GM21737 (cell line): ENCODE measurements around the gene PTPRCAP.

ENCODE experiments used
- ATAC-seq: cut with Tn5 transposase; IDR thresholded peaks from one replicate; pipeline ENCODE4 v1.9.1; 2021; ENCODE audit warnings: mild to moderate bottlenecking, moderate library complexity; ENCODE audit not compliant: unreplicated experiment

PTPRCAP gene

GRCh38 chr11:67398661-67399563, 38.6 kb downstream of the PTPRCAP start:
- ATAC-seq = no peak

GRCh38 chr11:67397986-67398660, 39.4 kb downstream of the PTPRCAP start:
- ATAC-seq = no peak

DNA sequence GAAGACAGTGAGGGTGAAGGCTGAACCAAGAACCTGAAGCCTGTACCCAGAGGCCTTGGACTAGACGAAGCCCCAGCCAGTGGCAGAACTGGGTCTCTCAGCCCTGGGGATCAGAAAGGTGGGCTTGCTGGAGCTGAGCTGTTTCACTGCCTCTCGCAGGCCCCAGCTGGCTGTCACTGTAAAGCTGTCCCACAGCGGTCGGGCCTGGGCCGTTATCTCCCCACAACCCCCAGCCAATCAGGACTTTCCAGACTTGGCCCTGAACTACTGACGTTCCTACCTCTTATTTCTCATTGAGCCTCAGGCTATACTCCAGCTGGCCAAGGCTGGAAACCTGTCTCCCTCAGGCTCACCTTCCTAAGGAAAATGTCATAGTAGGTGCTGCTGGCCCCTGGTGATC, 39.9 kb downstream of the PTPRCAP start:
- no peak for ATAC-seq

DNA sequence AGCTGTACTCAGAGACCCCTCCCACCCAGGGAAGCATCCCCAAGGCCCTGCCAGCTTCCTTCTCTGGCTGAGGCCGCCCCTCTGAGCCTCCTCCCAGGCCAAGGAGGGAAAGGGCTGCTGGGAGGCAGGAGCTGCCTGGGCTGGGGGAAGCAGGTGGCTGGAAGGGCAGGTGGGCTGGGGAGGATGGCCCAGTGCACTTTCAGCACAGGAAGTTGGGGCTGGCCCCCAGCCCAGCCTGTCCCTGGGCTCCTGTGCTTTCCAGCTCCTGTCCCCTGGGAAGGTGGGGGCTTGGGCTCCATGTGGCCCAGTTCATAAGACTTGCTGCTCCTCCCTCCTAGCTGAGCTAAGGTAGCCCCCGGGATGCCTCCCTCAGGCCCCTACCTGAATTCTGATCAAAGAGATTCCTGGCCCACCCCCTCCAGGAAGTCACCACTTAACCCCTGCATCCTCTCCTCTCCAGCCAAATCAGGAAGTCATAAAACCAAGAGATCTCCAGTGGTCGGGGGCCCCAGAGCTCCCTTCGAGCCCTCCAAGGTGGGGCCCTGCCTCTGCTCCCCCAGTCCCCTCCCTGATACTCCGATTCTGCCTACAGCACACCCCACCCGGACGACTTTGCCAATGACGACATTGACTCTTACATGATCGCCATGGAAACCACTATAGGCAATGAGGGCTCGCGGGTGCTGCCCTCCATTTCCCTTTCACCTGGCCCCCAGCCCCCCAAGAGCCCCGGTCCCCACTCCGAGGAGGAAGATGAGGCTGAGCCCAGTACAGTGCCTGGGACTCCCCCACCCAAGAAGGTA, 40.7 kb downstream of the PTPRCAP start:
- no peak for ATAC-seq

- no peak for ATAC-seq
Observed at GRCh38 chr11:67396259-67396581, 41.3 kb downstream of the PTPRCAP start.

- no peak for ATAC-seq
Observed at GRCh38 chr11:67395555-67396258, 41.8 kb downstream of the PTPRCAP start.

GRCh38 chr11:67393990-67394389, 43.5 kb downstream of the PTPRCAP start:
- no peak for ATAC-seq

GRCh38 chr11:67393437-67393836, 44.0 kb downstream of the PTPRCAP start:
- ATAC-seq = no peak

- ATAC-seq = no peak
Observed at GRCh38 chr11:67392183-67392715, 45.2 kb downstream of the PTPRCAP start.

- ATAC-seq = peak; percentile 55
Observed at GRCh38 chr11:67391304-67392182, 45.9 kb downstream of the PTPRCAP start, which contains the start of gene RAD9A. Gene RAD9A (plus strand): TSS chr11:67391986. CDS start chr11:67392045, 59 bp downstream.

DNA sequence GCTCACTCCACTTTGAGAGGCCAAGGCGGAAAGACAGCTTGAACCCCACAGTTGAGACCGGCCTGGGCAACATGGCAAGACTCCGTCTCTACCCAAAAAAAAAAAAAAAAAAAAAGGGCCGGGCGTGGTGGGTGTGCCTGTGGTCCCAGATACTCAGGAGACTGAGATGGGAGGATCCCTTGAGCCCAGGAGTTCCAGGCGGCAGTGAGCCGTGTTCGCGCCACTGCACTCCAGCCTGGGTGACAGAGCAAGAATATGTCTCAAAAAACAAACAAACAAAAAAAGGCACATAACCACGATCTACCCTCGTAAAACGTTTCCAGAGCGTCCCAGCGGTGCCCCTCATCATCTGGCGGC, 46.6 kb downstream of the PTPRCAP start:
- no peak for ATAC-seq

- no peak for ATAC-seq
Observed at GRCh38 chr11:67389477-67389876, 48.0 kb downstream of the PTPRCAP start.

- ATAC-seq = no peak
Observed at GRCh38 chr11:67387518-67387917, 50.0 kb downstream of the PTPRCAP start.

DNA sequence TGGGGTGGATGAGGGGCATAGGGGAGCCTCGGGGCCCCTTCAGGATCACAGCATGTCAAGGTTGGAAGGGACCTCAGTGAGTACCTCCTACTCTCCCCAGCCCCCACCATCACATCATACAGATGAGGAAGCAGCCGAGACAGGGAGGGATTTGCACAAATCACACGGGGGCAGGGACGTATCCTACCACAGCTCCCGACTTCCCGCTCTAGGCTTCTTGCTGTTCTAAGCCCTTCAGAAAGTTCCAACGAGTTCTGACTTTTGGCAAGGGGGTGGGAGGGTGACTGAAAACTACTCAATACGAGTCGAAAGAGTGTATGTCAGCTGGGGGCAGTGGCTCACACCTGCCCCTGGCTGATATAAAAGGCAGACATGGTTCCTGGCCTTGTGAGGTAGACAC, 50.4 kb downstream of the PTPRCAP start:
- ATAC-seq = no peak
